Activated naive CD8-positive, alpha-beta T cell treated with anti-CD3 and anti-CD28 coated beads, Interleukin-2, amount 10 ng/mL, durations not matched to agents 7 days and 5 days (primary cell): ENCODE data around the gene CIART. TPM values are rescaled to one million over a fixed set of nuclear protein-coding genes. Genes with fewer than 3 reads are reported as not detected.

Source experiments
- total RNA-seq, 2 experiments: library from RNA; stranded (reverse); gene quantifications; one replicate each; pipeline ENCODE4 v1.2.3, GENCODE V29; 2021

Gene CIART
- total RNA-seq, 2 experiments from 2014 or later: 0.91 to 1.7 TPM

Other genes starting within 250 kb of the CIART start
- 10 to 100 TPM; 41.1 to 42.6 TPM for gene VPS45, start 214.8 kb upstream of the CIART start, total RNA-seq
- gene PLEKHO1, start 132.6 kb upstream of the CIART start, total RNA-seq: 100 to 1,000 TPM; 140 to 143 TPM
- gene ANP32E, start 46.4 kb upstream of the CIART start, total RNA-seq: 100 to 1,000 TPM; 113 to 115 TPM
- not detected for gene CA14, start 24.8 kb upstream of the CIART start, total RNA-seq
- 100 to 1,000 TPM; 127 to 128 TPM for gene APH1A, start 13.5 kb upstream of the CIART start, total RNA-seq
- gene C1orf54, start 9.8 kb upstream of the CIART start, total RNA-seq: 1 to 10 TPM; 1.7 to 3.5 TPM
- gene MRPS21, start 11.3 kb downstream of the CIART start, total RNA-seq: 10 to 100 TPM; 73.3 to 75.9 TPM
- 100 to 1,000 TPM; 103 to 110 TPM for gene PRPF3, start 39.0 kb downstream of the CIART start, total RNA-seq
- 10 to 100 TPM; 42.2 to 42.3 TPM for gene RPRD2, start 81.6 kb downstream of the CIART start, total RNA-seq
- gene TARS2, start 204.9 kb downstream of the CIART start, total RNA-seq: 10 to 100 TPM; 41.6 to 42.9 TPM
- gene ECM1, start 225.6 kb downstream of the CIART start, total RNA-seq: 1 to 10 TPM; 1.4 to 1.7 TPM
- under 1 TPM; 0.58 to 0.60 TPM for gene FALEC, start 233.2 kb downstream of the CIART start, total RNA-seq